ENCODE data around the gene EIF4E3.

GRCh38 chr3:71751602-71752001 is 26.4 kb upstream of the EIF4E3 start:
- no peak for TF ChIP-seq TSHZ2 (CRISPR knock-in tag; IDR thresholded peaks at IDR 0.05)
- TF ChIP-seq ZFP3 (CRISPR knock-in tag; IDR thresholded peaks at IDR 0.05) = no peak
- TF ChIP-seq CSRNP3 (CRISPR knock-in tag; IDR thresholded peaks at IDR 0.05) = no peak
- TF ChIP-seq GLIS3 (CRISPR knock-in tag; IDR thresholded peaks at IDR 0.05) = no peak
- no peak for TF ChIP-seq ARNTL (CRISPR knock-in tag; IDR thresholded peaks at IDR 0.05; ENCODE audit: borderline replicate concordance, low read depth)
- no peak for TF ChIP-seq PPARA (CRISPR knock-in tag; IDR thresholded peaks at IDR 0.05; ENCODE audit: borderline replicate concordance)
- no peak for TF ChIP-seq PATZ1 (CRISPR knock-in tag; IDR thresholded peaks at IDR 0.05; ENCODE audit: borderline replicate concordance)
- TF ChIP-seq TCF4 (CRISPR knock-in tag; IDR thresholded peaks at IDR 0.05; ENCODE audit: borderline replicate concordance) = no peak
- TF ChIP-seq ZNF565 (CRISPR knock-in tag; conservative IDR thresholded peaks at IDR 0.05; ENCODE audit: low read depth) = no peak
- no peak for TF ChIP-seq ISL1 (CRISPR knock-in tag; IDR thresholded peaks at IDR 0.05)
- TF ChIP-seq RARB (CRISPR knock-in tag; IDR thresholded peaks at IDR 0.05) = no peak
